Small intestine (tissue), 7 donors: Measurements from ENCODE around the gene GALNT10. TPM values are rescaled to one million over a fixed set of nuclear protein-coding genes. Genes with fewer than 3 reads are reported as not detected.
A peak's percentile ranks its signal among the peaks of the same experiment; 100 is the strongest.

Experiments
- DNase-seq, 2 donors: peaks; one replicate each; pipeline versions ENCODE4 v3.0.0 to v3.0.0-alpha.2; 2013
- FAIRE-seq: peaks from 2 replicates; lab custom pipeline; 2012; peaks lifted over from hg19 to GRCh38; lab: Jason Lieb, UNC
- H3K27ac ChIP-seq, 3 donors: one replicate each; pipeline ENCODE4 v1.5.1; 2013; ENCODE audit warnings: low read length in 2 of 3, mild to moderate bottlenecking in 2 of 3, control low read depth in 1 of 3, inconsistent platforms in 1 of 3, low read depth in 1 of 3, moderate library complexity in 1 of 3
- H3K27me3 ChIP-seq, 3 donors: one replicate each; pipeline ENCODE4 v1.6.1; 2013; ENCODE audit warnings: low read length in 3 of 3, inconsistent platforms in 1 of 3; ENCODE audit not compliant: control insufficient read depth in 3 of 3, insufficient read depth in 3 of 3
- H3K36me3 ChIP-seq, 3 donors: one replicate each; pipeline ENCODE4 v1.6.1; 2013; ENCODE audit warnings: low read length in 3 of 3, inconsistent platforms in 1 of 3, low read depth in 1 of 3, mild to moderate bottlenecking in 1 of 3, moderate library complexity in 1 of 3; ENCODE audit not compliant: control insufficient read depth in 3 of 3, insufficient read depth in 2 of 3
- H3K4me1 ChIP-seq, 3 donors: one replicate each; pipeline ENCODE4 v1.6.1; 2013; ENCODE audit warnings: low read length in 2 of 3, inconsistent platforms in 1 of 3, low read depth in 1 of 3, mild to moderate bottlenecking in 1 of 3, moderate library complexity in 1 of 3; ENCODE audit not compliant: control insufficient read depth in 3 of 3, insufficient read depth in 2 of 3
- H3K4me3 ChIP-seq, 3 donors: one replicate each; pipeline ENCODE4 v1.5.1; 2013; ENCODE audit warnings: low read length in 3 of 3, control low read depth in 1 of 3, inconsistent platforms in 1 of 3, low read depth in 1 of 3, mild to moderate bottlenecking in 1 of 3, moderate library complexity in 1 of 3
- H3K9me3 ChIP-seq, 2 donors: one replicate each; pipeline ENCODE4 v1.6.1; 2013; ENCODE audit warnings: low read depth in 1 of 2, low read length in 1 of 2; ENCODE audit not compliant: control insufficient read depth in 2 of 2, insufficient read depth in 1 of 2
- WGBS, 3 donors: extraction: QIAGEN DNeasy Blood & Tissue Kit; methylation state at CpG; one replicate each; pipeline ENCODE4 v1.1.7; 2013; 5-methylcytosine and 5-hydroxymethylcytosine counted together
- polyA plus RNA-seq, 4 donors: library from polyadenylated mRNA; stranded (reverse) in 3 of 4; unstranded in 1 of 4; fragments of 200-250 nt in 3 of 4; fragments of 120-200 nt in 1 of 4; gene quantifications; one replicate each; pipeline versions ENCODE4 v1.2.1 to v1.2.3, GENCODE V29; 2013
- donor health status: healthy with polysubstance abuse.
- donor health status: control.
- donor health status: control.
- donor health status: Bipolar disorder and iron deficiency.
- donor health status: healthy.

Gene GALNT10
- polyA plus RNA-seq, 4 donors, result 5.4 to 18.1 (median 8.7) TPM

GRCh38 chr5:154309371-154309745 lies 118.8 kb downstream of the GALNT10 start:
- peaks cover 0 to 5% of the 10 kb centered on the region in 2 donors for H3K9me3 ChIP-seq
- no peaks in the 10 kb centered on the region for H3K27me3 ChIP-seq
- H3K36me3 ChIP-seq, result no peaks in the 10 kb centered on the region
- no peaks in the 10 kb centered on the region for H3K4me1 ChIP-seq
- H3K27ac ChIP-seq, result no peak overlapping the region
- H3K4me3 ChIP-seq, result no peak overlapping the region
- FAIRE-seq, result no peak
- WGBS, 3 donors, result 92 to 100% (median 99%) methylated on average over 1 of the region's 1 CpG
- DNase-seq, result no peak

DNA sequence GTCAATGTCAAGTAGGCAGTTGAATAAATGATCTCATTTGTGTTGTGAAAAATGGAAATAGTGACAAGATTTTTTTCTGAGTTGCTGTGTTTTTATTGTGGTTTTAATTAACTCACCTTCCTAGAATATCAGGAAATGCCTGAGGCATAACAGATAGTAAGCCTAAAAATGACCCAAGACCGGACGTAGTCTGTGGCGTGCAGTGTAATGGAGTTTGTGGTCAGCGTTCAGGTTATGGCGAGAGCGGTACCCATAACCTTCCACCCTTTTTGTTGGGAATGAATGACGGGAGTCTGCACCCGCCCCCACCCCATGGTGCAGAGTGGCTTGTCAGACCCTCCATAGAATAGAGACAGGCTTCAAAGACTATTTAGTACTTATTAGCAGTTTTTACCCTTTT lies 119.3 kb downstream of the GALNT10 start:
- no peak overlapping the region for H3K27ac ChIP-seq
- H3K4me1 ChIP-seq, result no peaks in the 10 kb centered on the region
- H3K27me3 ChIP-seq, result no peaks in the 10 kb centered on the region
- WGBS, 3 donors, result 84 to 91% (median 87%) methylated on average over 8 of the region's 8 CpGs
- no peaks in the 10 kb centered on the region for H3K36me3 ChIP-seq
- H3K4me3 ChIP-seq, result no peak overlapping the region
- DNase-seq (no peak), FAIRE-seq (no peak)
- H3K9me3 ChIP-seq, result peaks cover 0 to 4% of the 10 kb centered on the region in 2 donors

GRCh38 chr5:154311362-154311761 lies 120.8 kb downstream of the GALNT10 start:
- no peak overlapping the region for H3K27ac ChIP-seq
- FAIRE-seq (no peak), DNase-seq (no peak)
- H3K4me1 ChIP-seq, result no peaks in the 10 kb centered on the region
- no peaks in the 10 kb centered on the region for H3K9me3 ChIP-seq
- no peaks in the 10 kb centered on the region for H3K27me3 ChIP-seq
- 84 to 95% (median 86%) methylated on average over 5 of the region's 5 CpGs for WGBS, 3 donors
- H3K36me3 ChIP-seq, result no peaks in the 10 kb centered on the region
- no peak overlapping the region for H3K4me3 ChIP-seq

GRCh38 chr5:154312000-154312399 lies 121.5 kb downstream of the GALNT10 start:
- no peak overlapping the region for H3K4me3 ChIP-seq
- H3K36me3 ChIP-seq, result no peaks in the 10 kb centered on the region
- H3K4me1 ChIP-seq, result no peaks in the 10 kb centered on the region
- FAIRE-seq (no peak), DNase-seq (no peak)
- 92 to 98% (median 95%) methylated on average over 3 of the region's 3 CpGs for WGBS, 3 donors
- H3K9me3 ChIP-seq, result no peaks in the 10 kb centered on the region
- H3K27ac ChIP-seq, result no peak overlapping the region
- no peaks in the 10 kb centered on the region for H3K27me3 ChIP-seq

- no peaks in the 10 kb centered on the region for H3K9me3 ChIP-seq
- H3K27me3 ChIP-seq, result no peaks in the 10 kb centered on the region
- H3K36me3 ChIP-seq, result no peaks in the 10 kb centered on the region
- no peak overlapping the region for H3K27ac ChIP-seq
- no peaks in the 10 kb centered on the region for H3K4me1 ChIP-seq
- no peak overlapping the region for H3K4me3 ChIP-seq
- FAIRE-seq, result no peak
- peak in 1 of 2 donors; percentile 29 for DNase-seq
Measured at GRCh38 chr5:154312576-154312975, 122.0 kb downstream of the GALNT10 start.

GRCh38 chr5:154313360-154314017 lies 123.0 kb downstream of the GALNT10 start:
- no peak overlapping the region for H3K27ac ChIP-seq
- no peak for FAIRE-seq
- WGBS, 3 donors, result 74 to 79% (median 78%) methylated on average over 4 of the region's 4 CpGs
- H3K36me3 ChIP-seq, result no peaks in the 10 kb centered on the region
- H3K4me3 ChIP-seq, result no peak overlapping the region
- no peak for DNase-seq
- H3K27me3 ChIP-seq, result no peaks in the 10 kb centered on the region
- H3K4me1 ChIP-seq, result no peaks in the 10 kb centered on the region
- H3K9me3 ChIP-seq, result no peaks in the 10 kb centered on the region

GRCh38 chr5:154315196-154315595 lies 124.7 kb downstream of the GALNT10 start:
- Histone ChIP-seq H3K27me3 (no peaks in the 10 kb centered on the region), H3K4me1 (no peaks in the 10 kb centered on the region), H3K36me3 (no peaks in the 10 kb centered on the region), H3K9me3 (no peaks in the 10 kb centered on the region), H3K4me3 (no peak overlapping the region), H3K27ac (no peak overlapping the region)
- DNase-seq, result no peak
- WGBS, 3 donors, result 94 to 100% (median 98%) methylated on average over 3 of the region's 3 CpGs
- no peak for FAIRE-seq

DNA sequence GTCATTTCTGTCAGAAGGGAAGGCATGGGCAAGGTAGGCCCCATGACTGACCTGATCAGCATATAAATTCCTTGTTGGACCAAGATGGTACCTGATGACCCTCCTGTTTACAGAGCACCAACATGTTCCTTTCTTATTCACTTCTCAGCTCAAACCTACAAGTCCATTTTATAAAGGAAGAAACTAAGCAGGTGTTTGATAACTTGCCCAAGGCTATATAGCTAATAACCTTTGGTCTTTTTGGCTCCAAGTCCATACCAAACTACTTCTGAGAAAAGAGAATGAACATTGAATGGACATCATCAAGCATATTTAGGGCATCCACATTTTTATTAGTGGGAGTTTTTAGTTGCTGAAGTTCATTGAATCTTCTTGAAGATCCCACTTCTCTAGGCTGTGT lies 125.2 kb downstream of the GALNT10 start:
- no peaks in the 10 kb centered on the region for H3K36me3 ChIP-seq
- H3K4me1 ChIP-seq, result no peaks in the 10 kb centered on the region
- DNase-seq (peak in 1 of 2 donors; percentile 11), FAIRE-seq (no peak)
- no peak overlapping the region for H3K27ac ChIP-seq
- no peaks in the 10 kb centered on the region for H3K9me3 ChIP-seq
- H3K4me3 ChIP-seq, result no peak overlapping the region
- H3K27me3 ChIP-seq, result no peaks in the 10 kb centered on the region
